ENCODE results near the gene CCDC43.
"Not testable (repeated sequence)": the region's sequence is repeated elsewhere in the genome, so short reads cannot be mapped to it uniquely, and the experiment has no call there.

The CCDC43 gene

DNA sequence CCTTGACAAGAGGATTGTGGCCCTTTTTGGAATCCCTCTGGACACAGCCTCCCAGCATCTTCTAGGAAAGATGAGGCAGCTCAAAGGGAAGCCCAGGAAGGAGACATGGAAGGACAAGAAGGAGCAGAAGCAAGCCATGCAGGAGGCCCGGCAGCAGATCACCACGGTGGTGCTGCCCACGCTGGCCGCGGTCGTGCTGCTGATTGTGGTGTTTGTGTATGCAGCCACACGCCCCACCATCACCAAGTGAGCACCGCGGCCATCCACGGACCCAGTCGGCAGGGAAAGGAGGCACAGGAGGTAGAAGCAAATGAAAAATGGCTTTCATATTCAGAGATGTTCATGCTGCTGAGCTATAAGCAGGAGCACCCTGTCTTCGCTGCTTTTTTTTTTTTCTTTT lies 44.2 kb downstream of the CCDC43 start:
- Histone ChIP-seq H3K27ac (ENCODE audit: insufficient read depth in 1 of 2, low read depth in 1 of 2, low read length in 2 of 2, poor library complexity in 1 of 2, severe bottlenecking in 2 of 2) (no peak overlapping the region), H3K27me3 (replicated peaks in 2 of 5; ENCODE audit: control insufficient read depth in 4 of 5, insufficient read depth in 5 of 5, low read length in 4 of 5) (peaks cover 2 to 12% (median 4%) of the 10 kb centered on the region in 5 experiments), H3K4me3 (ENCODE audit: control insufficient read depth in 1 of 7, extremely low read depth in 1 of 7, insufficient read depth in 4 of 7, low read depth in 2 of 7, low read length in 6 of 7) (no peak overlapping the region), H3K9me3 (ENCODE audit: control extremely low read depth in 1 of 5, control insufficient read depth in 4 of 5, insufficient read depth in 2 of 5, low read depth in 1 of 5, low read length in 4 of 5) (no peaks in the 10 kb centered on the region), H3K36me3 (ENCODE audit: control insufficient read depth in 4 of 4, insufficient read depth in 4 of 4, low read length in 3 of 4) (no peaks in the 10 kb centered on the region), H3K4me1 (ENCODE audit: control extremely low read depth in 1 of 4, control insufficient read depth in 4 of 4, insufficient read depth in 4 of 4, low read length in 3 of 4) (no peaks in the 10 kb centered on the region)
- 95% methylated on average over 12 of the region's 12 CpGs for WGBS (ENCODE audit: insufficient coverage)
- ChIA-PET POLR2A (interaction anchor here (0.7 kb wide), 1 partner anchor 267 kb away, joined by 4 read pairs; no protein-coding TSS in a partner anchor), CTCF (interaction anchor here (0.8 to 1.7 kb wide), 3 partner anchors 8 to 14 kb away, joined by 3 to 5 read pairs (median 3); no protein-coding TSS in a partner anchor)
- no peak for DNase-seq

DNA sequence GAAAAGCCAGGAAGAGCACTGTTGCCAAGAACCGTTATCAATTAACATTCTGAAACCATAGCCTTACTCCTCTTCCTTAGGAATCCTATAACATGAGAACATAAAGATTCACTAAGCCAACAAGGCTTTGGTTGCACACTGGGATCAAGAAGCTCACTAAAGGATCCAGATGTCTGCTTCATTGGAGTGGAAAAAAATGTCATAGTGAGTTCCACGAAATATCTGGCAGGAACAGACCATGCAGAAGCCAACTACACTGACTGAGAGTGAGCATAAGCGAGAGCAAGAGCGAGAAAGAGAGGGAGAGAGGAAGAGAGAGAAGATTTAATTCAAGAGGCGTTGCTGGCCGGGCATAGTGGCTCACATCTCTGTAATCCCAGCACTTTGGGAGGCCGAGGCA lies 46.7 kb downstream of the CCDC43 start:
- ChIA-PET POLR2A (no interaction called here), CTCF (interaction anchor here (1.3 kb wide), 1 partner anchor 24 kb away, joined by 3 read pairs; no protein-coding TSS in a partner anchor)
- Histone ChIP-seq H3K4me1 (ENCODE audit: control extremely low read depth in 1 of 4, control insufficient read depth in 4 of 4, insufficient read depth in 4 of 4, low read length in 3 of 4) (no peaks in the 10 kb centered on the region), H3K36me3 (ENCODE audit: control insufficient read depth in 4 of 4, insufficient read depth in 4 of 4, low read length in 3 of 4) (no peaks in the 10 kb centered on the region), H3K27ac (ENCODE audit: insufficient read depth in 1 of 2, low read depth in 1 of 2, low read length in 2 of 2, poor library complexity in 1 of 2, severe bottlenecking in 2 of 2) (no peak overlapping the region), H3K27me3 (replicated peaks in 2 of 5; ENCODE audit: control insufficient read depth in 4 of 5, insufficient read depth in 5 of 5, low read length in 4 of 5) (peaks cover 0 to 3% (median 2%) of the 10 kb centered on the region in 5 experiments), H3K9me3 (ENCODE audit: control extremely low read depth in 1 of 5, control insufficient read depth in 4 of 5, insufficient read depth in 2 of 5, low read depth in 1 of 5, low read length in 4 of 5) (no peaks in the 10 kb centered on the region), H3K4me3 (ENCODE audit: control insufficient read depth in 1 of 7, extremely low read depth in 1 of 7, insufficient read depth in 4 of 7, low read depth in 2 of 7, low read length in 6 of 7) (no peak overlapping the region)
- 96% methylated on average over 2 of the region's 7 CpGs for WGBS (ENCODE audit: insufficient coverage)
- DNase-seq = no peak

DNA sequence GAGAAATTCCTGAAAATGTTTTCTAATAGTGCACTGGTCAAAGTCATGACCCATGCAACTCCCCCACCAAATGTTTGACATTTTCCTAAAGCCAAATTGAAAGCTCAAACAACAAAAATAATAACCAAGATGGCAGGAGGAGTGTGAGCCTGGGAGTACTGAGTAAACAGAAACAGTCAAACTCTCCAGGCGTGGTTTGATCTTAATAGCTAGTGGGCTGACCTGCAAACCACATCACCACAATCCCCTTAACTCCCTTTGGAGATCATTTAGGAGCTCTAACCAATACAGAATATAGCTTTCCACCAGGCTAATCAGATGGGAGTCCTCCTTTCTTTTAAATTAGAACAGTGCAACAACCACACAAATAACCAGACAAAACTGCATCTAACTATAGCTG lies 52.5 kb downstream of the CCDC43 start:
- 83% methylated on average over 1 of the region's 1 CpG for WGBS (ENCODE audit: insufficient coverage)
- POLR2A ChIA-PET = interaction anchor here (0.6 kb wide), 1 partner anchor 27 kb away, joined by 3 read pairs; no protein-coding TSS in a partner anchor
- CTCF ChIA-PET = interaction anchor here (0.7 to 2.4 kb wide), 7 partner anchors 9 to 114 kb away, joined by 3 to 53 read pairs (median 5); no protein-coding TSS in a partner anchor
- Histone ChIP-seq H3K36me3 (ENCODE audit: control insufficient read depth in 4 of 4, insufficient read depth in 4 of 4, low read length in 3 of 4) (no peaks in the 10 kb centered on the region), H3K9me3 (ENCODE audit: control extremely low read depth in 1 of 5, control insufficient read depth in 4 of 5, insufficient read depth in 2 of 5, low read depth in 1 of 5, low read length in 4 of 5) (no peaks in the 10 kb centered on the region), H3K27ac (ENCODE audit: insufficient read depth in 1 of 2, low read depth in 1 of 2, low read length in 2 of 2, poor library complexity in 1 of 2, severe bottlenecking in 2 of 2) (no peak overlapping the region), H3K4me3 (ENCODE audit: control insufficient read depth in 1 of 7, extremely low read depth in 1 of 7, insufficient read depth in 4 of 7, low read depth in 2 of 7, low read length in 6 of 7) (no peak overlapping the region), H3K27me3 (replicated peaks in 2 of 5; ENCODE audit: control insufficient read depth in 4 of 5, insufficient read depth in 5 of 5, low read length in 4 of 5) (peaks cover 0 to 3% (median 0%) of the 10 kb centered on the region in 5 experiments), H3K4me1 (ENCODE audit: control extremely low read depth in 1 of 4, control insufficient read depth in 4 of 4, insufficient read depth in 4 of 4, low read length in 3 of 4) (no peaks in the 10 kb centered on the region)
- DNase-seq = no peak

DNA sequence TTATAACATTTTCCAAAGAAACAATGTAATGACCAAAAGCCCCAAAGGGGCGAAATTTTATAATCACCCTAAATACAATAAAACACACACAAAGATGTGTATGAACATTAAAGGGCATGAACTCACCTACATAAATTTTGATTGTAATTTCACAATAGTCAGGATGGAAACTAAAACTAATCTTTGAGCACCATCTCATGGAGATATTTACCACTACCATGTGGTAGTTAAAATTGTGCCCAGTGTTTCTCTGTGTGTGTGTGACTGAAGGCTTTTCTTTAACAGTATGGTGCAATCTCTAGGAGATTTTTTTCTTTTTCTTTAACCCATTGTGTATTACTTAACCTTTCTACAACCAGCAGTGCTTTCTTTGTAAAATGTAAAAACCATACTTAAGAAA lies 53.0 kb downstream of the CCDC43 start:
- CTCF ChIA-PET = interaction anchor here (1.2 to 7.6 kb wide), 6 partner anchors 9 to 103 kb away, joined by 3 to 59 read pairs (median 6); no protein-coding TSS in a partner anchor
- DNase-seq = peak; percentile 42 to 69 (median 63)
- no peaks in the 10 kb centered on the region for H3K36me3 ChIP-seq (ENCODE audit: control insufficient read depth in 4 of 4, insufficient read depth in 4 of 4, low read length in 3 of 4)
- H3K9me3 ChIP-seq (ENCODE audit: control extremely low read depth in 1 of 5, control insufficient read depth in 4 of 5, insufficient read depth in 2 of 5, low read depth in 1 of 5, low read length in 4 of 5) = no peaks in the 10 kb centered on the region
- H3K4me1 ChIP-seq (ENCODE audit: control extremely low read depth in 1 of 4, control insufficient read depth in 4 of 4, insufficient read depth in 4 of 4, low read length in 3 of 4) = no peaks in the 10 kb centered on the region
- H3K4me3 ChIP-seq (ENCODE audit: control insufficient read depth in 1 of 7, extremely low read depth in 1 of 7, insufficient read depth in 4 of 7, low read depth in 2 of 7, low read length in 6 of 7) = no peak overlapping the region
- no peak overlapping the region for H3K27ac ChIP-seq (ENCODE audit: insufficient read depth in 1 of 2, low read depth in 1 of 2, low read length in 2 of 2, poor library complexity in 1 of 2, severe bottlenecking in 2 of 2)
- no CpG with 5 or more reads among the region's 1 CpG for WGBS (ENCODE audit: insufficient coverage)
- POLR2A ChIA-PET = no interaction called here
- H3K27me3 ChIP-seq (replicated peaks in 2 of 5; ENCODE audit: control insufficient read depth in 4 of 5, insufficient read depth in 5 of 5, low read length in 4 of 5) = peaks cover 0 to 7% (median 0%) of the 10 kb centered on the region in 5 experiments

DNA sequence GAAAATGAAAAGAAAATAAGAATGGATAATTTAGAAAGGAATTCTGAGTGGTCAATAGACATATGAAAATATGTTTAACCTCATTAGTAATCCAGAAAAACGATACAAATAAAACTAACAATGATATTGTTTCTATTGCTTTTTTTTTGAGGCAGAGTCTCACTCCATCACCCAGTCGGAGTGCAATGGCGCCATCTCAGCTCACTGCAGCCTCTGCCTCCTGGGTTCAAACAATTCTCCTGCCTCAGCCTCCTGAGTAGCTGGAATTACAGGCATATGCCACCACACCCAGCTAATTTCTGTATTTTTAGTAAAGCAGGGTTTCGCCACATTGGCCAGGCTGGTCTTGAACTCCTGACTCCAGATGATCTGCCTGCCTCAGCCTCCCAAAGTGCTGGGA lies 55.2 kb downstream of the CCDC43 start:
- H3K27ac ChIP-seq (ENCODE audit: insufficient read depth in 1 of 2, low read depth in 1 of 2, low read length in 2 of 2, poor library complexity in 1 of 2, severe bottlenecking in 2 of 2); H3K4me3 ChIP-seq (ENCODE audit: control insufficient read depth in 1 of 7, extremely low read depth in 1 of 7, insufficient read depth in 4 of 7, low read depth in 2 of 7, low read length in 6 of 7); H3K27me3 ChIP-seq (replicated peaks in 2 of 5; ENCODE audit: control insufficient read depth in 4 of 5, insufficient read depth in 5 of 5, low read length in 4 of 5); POLR2A ChIA-PET; H3K4me1 ChIP-seq (ENCODE audit: control extremely low read depth in 1 of 4, control insufficient read depth in 4 of 4, insufficient read depth in 4 of 4, low read length in 3 of 4); H3K36me3 ChIP-seq (ENCODE audit: control insufficient read depth in 4 of 4, insufficient read depth in 4 of 4, low read length in 3 of 4); H3K9me3 ChIP-seq (ENCODE audit: control extremely low read depth in 1 of 5, control insufficient read depth in 4 of 5, insufficient read depth in 2 of 5, low read depth in 1 of 5, low read length in 4 of 5); DNase-seq: not testable (repeated sequence)
- WGBS (ENCODE audit: insufficient coverage) = 78% methylated on average over 3 of the region's 4 CpGs
- CTCF ChIA-PET = interaction anchor here (7.6 kb wide), 1 partner anchor 100 kb away, joined by 59 read pairs; no protein-coding TSS in a partner anchor

DNA sequence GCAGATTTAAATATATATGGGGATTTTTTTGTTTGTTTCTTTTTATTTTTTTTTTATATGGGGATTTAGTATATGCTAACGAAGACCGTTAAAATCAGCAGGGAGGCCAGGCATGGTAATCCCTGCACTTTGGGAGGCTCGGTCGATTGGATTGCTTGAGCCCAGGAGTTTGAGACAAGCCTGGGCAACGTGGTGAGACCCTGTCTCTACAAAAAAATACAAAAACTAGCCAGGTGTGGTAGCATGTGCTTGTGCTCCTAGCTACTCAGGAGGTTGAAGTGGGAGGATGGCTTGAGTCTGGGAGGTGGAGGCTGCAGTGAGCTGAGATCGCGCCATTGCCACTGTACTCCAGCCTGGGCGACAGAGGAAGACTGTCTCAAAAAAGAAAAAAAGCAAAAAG lies 55.6 kb downstream of the CCDC43 start:
- no peak for DNase-seq
- ChIA-PET POLR2A (interaction anchor here (0.6 to 0.7 kb wide), 2 partner anchors 35 to 117 kb away, joined by 4 to 5 read pairs; no protein-coding TSS in a partner anchor), CTCF (interaction anchor here (0.9 to 7.6 kb wide), 2 partner anchors 100 to 275 kb away, joined by 4 to 59 read pairs; no protein-coding TSS in a partner anchor)
- Histone ChIP-seq H3K9me3 (ENCODE audit: control extremely low read depth in 1 of 5, control insufficient read depth in 4 of 5, insufficient read depth in 2 of 5, low read depth in 1 of 5, low read length in 4 of 5) (no peaks in the 10 kb centered on the region), H3K27me3 (replicated peaks in 2 of 5; ENCODE audit: control insufficient read depth in 4 of 5, insufficient read depth in 5 of 5, low read length in 4 of 5) (peaks cover 0 to 4% (median 0%) of the 10 kb centered on the region in 5 experiments), H3K4me1 (ENCODE audit: control extremely low read depth in 1 of 4, control insufficient read depth in 4 of 4, insufficient read depth in 4 of 4, low read length in 3 of 4) (no peaks in the 10 kb centered on the region), H3K27ac (ENCODE audit: insufficient read depth in 1 of 2, low read depth in 1 of 2, low read length in 2 of 2, poor library complexity in 1 of 2, severe bottlenecking in 2 of 2) (no peak overlapping the region), H3K4me3 (ENCODE audit: control insufficient read depth in 1 of 7, extremely low read depth in 1 of 7, insufficient read depth in 4 of 7, low read depth in 2 of 7, low read length in 6 of 7) (no peak overlapping the region), H3K36me3 (ENCODE audit: control insufficient read depth in 4 of 4, insufficient read depth in 4 of 4, low read length in 3 of 4) (no peaks in the 10 kb centered on the region)
- WGBS (ENCODE audit: insufficient coverage) = 83% methylated on average over 4 of the region's 8 CpGs

DNA sequence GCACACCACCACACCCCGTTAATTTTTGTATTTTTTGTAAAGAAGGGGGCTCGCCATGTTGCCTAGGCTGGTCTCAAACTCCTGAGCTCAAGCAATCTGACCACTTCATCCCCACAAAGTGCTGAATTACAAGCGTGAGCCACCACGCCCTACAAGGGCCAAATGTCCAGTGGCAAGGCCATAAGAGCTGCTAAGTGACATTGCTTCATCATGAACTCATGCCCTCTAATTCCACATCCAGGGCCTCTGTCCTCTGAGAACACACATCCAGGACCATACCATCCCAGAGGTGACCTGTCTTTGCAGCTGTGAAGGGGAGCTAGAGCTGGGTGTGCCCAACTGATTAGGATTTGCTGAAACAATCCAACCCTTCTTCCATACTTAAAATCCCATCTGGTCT lies 58.9 kb downstream of the CCDC43 start:
- no peaks in the 10 kb centered on the region for H3K9me3 ChIP-seq (ENCODE audit: control extremely low read depth in 1 of 5, control insufficient read depth in 4 of 5, insufficient read depth in 2 of 5, low read depth in 1 of 5, low read length in 4 of 5)
- peaks cover 0 to 7% (median 2%) of the 10 kb centered on the region in 4 experiments for H3K4me1 ChIP-seq (ENCODE audit: control extremely low read depth in 1 of 4, control insufficient read depth in 4 of 4, insufficient read depth in 4 of 4, low read length in 3 of 4)
- H3K36me3 ChIP-seq (ENCODE audit: control insufficient read depth in 4 of 4, insufficient read depth in 4 of 4, low read length in 3 of 4) = no peaks in the 10 kb centered on the region
- 100% methylated on average over 3 of the region's 4 CpGs for WGBS (ENCODE audit: insufficient coverage)
- H3K4me3 ChIP-seq (ENCODE audit: control insufficient read depth in 1 of 7, extremely low read depth in 1 of 7, insufficient read depth in 4 of 7, low read depth in 2 of 7, low read length in 6 of 7) = no peak overlapping the region
- H3K27ac ChIP-seq (ENCODE audit: insufficient read depth in 1 of 2, low read depth in 1 of 2, low read length in 2 of 2, poor library complexity in 1 of 2, severe bottlenecking in 2 of 2) = no peak overlapping the region
- no peak for DNase-seq
- peaks cover 0 to 4% (median 0%) of the 10 kb centered on the region in 5 experiments for H3K27me3 ChIP-seq (replicated peaks in 2 of 5; ENCODE audit: control insufficient read depth in 4 of 5, insufficient read depth in 5 of 5, low read length in 4 of 5)
- ChIA-PET POLR2A (interaction anchor here (0.9 kb wide), 1 partner anchor 13 kb away, joined by 4 read pairs; no protein-coding TSS in a partner anchor), CTCF (interaction anchor here (0.9 to 7.6 kb wide), 5 partner anchors 14 to 108 kb away, joined by 3 to 59 read pairs (median 3); no protein-coding TSS in a partner anchor)

All from common myeloid progenitor, CD34-positive (primary cell).